ENCODE data around the gene GINS3. TPM values are rescaled to one million over a fixed set of nuclear protein-coding genes. Genes with fewer than 3 reads are reported as not detected.

GINS3 gene
- polyA plus RNA-seq, 1 experiment, result 4.6 TPM

DNA sequence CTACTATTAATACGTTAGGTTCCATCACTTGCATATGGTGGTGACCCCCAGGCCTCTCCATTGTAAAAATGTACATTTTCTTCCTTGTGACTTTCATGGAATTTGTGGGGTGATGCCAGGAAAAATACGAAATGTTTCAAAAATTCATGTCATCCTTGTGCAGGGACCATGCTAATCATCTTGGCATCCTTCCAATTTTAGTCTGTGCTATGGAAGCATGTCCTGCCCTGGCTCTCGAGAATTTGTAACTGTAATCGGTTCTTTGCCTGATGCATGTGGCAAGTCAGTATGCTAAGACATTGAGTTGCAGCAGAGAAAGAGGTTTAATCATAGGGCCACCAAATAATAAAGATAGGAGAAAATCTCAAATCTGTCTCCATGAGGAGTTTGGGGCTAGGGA lies 14.3 kb upstream of the GINS3 start:
- ChIA-PET POLR2A (no interaction called here), CTCF (no interaction called here)
- H3K27me3 ChIP-seq (ENCODE audit: control insufficient read depth, insufficient read depth, low read length), result no peaks in the 10 kb centered on the region; the same call in 1 of the 2 replicates
- H3K36me3 ChIP-seq (ENCODE audit: control insufficient read depth, insufficient read depth, low read length), result no peaks in the 10 kb centered on the region
- DNase-seq (ENCODE audit: low read depth), result no peak
- H3K4me3 ChIP-seq (ENCODE audit: low read depth, low read length), result no peak overlapping the region
- TF ChIP-seq, protein P1, sequence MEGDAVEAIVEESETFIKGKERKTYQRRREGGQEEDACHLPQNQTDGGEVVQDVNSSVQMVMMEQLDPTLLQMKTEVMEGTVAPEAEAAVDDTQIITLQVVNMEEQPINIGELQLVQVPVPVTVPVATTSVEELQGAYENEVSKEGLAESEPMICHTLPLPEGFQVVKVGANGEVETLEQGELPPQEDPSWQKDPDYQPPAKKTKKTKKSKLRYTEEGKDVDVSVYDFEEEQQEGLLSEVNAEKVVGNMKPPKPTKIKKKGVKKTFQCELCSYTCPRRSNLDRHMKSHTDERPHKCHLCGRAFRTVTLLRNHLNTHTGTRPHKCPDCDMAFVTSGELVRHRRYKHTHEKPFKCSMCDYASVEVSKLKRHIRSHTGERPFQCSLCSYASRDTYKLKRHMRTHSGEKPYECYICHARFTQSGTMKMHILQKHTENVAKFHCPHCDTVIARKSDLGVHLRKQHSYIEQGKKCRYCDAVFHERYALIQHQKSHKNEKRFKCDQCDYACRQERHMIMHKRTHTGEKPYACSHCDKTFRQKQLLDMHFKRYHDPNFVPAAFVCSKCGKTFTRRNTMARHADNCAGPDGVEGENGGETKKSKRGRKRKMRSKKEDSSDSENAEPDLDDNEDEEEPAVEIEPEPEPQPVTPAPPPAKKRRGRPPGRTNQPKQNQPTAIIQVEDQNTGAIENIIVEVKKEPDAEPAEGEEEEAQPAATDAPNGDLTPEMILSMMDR (IDR thresholded peaks at IDR 0.05; ENCODE audit: insufficient read depth, low read depth, low read length), result no peak

DNA sequence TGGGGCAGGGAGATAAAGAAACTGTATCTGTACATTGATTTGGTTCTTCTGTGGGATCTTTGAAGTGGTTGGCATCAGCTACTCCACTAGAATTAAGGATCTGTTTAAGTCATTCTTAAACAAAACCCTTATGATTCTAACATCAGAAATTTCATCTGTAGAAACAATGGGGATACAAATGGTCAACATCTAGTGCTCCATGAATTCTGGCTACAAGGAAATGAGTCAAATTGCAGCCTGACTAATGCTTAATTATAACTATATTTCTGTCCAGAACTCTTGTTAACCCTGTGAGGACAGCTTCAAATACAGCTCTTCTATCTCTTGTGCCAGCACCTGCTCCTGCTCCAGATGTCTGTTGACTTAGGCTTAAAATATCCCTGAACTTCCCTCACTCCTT lies 13.9 kb upstream of the GINS3 start:
- no peaks in the 10 kb centered on the region; the same call in 1 of the 2 replicates for H3K27me3 ChIP-seq (ENCODE audit: control insufficient read depth, insufficient read depth, low read length)
- H3K4me3 ChIP-seq (ENCODE audit: low read depth, low read length), result no peak overlapping the region
- H3K36me3 ChIP-seq (ENCODE audit: control insufficient read depth, insufficient read depth, low read length), result no peaks in the 10 kb centered on the region
- DNase-seq (ENCODE audit: low read depth), result no peak
- ChIA-PET POLR2A (no interaction called here), CTCF (no interaction called here)
- TF ChIP-seq, protein P1 (IDR thresholded peaks at IDR 0.05; ENCODE audit: insufficient read depth, low read depth, low read length), result no peak

DNA sequence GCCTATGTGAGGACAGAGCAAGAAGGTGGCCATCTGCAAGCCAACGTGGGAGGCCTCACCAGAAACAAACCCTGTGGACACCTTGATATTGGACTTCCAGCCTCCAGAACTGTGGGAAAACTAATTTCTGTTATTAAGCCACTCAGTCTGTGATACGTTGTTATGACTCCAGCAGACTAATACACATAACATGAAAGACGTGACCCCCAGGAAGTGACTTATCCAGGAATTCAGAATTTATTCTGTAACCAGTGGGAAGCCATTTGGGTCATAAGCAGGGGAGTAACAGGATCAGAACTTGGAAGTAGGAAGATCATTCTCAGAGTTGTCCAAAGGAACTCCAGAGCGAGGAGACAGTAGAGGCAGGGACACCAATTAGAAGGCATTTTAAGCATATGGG lies 12.5 kb upstream of the GINS3 start:
- DNase-seq (ENCODE audit: low read depth), result no peak
- Histone ChIP-seq H3K4me3 (ENCODE audit: low read depth, low read length) (no peak overlapping the region), H3K27me3 (ENCODE audit: control insufficient read depth, insufficient read depth, low read length) (no peaks in the 10 kb centered on the region; the same call in 1 of the 2 replicates), H3K36me3 (ENCODE audit: control insufficient read depth, insufficient read depth, low read length) (no peaks in the 10 kb centered on the region)
- TF ChIP-seq, protein P1 (IDR thresholded peaks at IDR 0.05; ENCODE audit: insufficient read depth, low read depth, low read length), result no peak
- ChIA-PET CTCF (no interaction called here), POLR2A (no interaction called here)

DNA sequence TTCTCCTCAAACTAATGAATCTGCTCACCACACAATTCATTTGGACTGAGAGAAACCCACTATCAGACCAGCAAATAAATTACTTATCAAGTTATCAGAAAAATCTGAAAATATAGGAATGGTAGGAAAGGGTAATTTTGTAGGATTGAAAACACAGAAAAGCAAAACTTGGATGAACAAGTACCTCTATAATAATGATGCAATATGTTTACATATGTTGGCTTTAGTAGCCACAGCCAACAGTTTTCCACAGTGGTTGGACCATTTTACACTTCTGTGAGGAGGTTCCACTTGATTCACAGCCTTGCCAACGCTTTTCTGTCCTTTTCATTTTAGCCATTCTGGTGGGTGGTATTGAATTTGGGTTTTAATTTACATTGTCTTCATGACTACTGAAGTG lies 10.6 kb upstream of the GINS3 start:
- Histone ChIP-seq H3K27me3 (ENCODE audit: control insufficient read depth, insufficient read depth, low read length) (no peaks in the 10 kb centered on the region; the same call in 1 of the 2 replicates), H3K4me3 (ENCODE audit: low read depth, low read length) (no peak overlapping the region), H3K36me3 (ENCODE audit: control insufficient read depth, insufficient read depth, low read length) (no peaks in the 10 kb centered on the region)
- DNase-seq (ENCODE audit: low read depth), result no peak
- CTCF ChIA-PET, result no interaction called here
- POLR2A ChIA-PET, result no interaction called here
- TF ChIP-seq, protein P1 (IDR thresholded peaks at IDR 0.05; ENCODE audit: insufficient read depth, low read depth, low read length), result no peak

DNA sequence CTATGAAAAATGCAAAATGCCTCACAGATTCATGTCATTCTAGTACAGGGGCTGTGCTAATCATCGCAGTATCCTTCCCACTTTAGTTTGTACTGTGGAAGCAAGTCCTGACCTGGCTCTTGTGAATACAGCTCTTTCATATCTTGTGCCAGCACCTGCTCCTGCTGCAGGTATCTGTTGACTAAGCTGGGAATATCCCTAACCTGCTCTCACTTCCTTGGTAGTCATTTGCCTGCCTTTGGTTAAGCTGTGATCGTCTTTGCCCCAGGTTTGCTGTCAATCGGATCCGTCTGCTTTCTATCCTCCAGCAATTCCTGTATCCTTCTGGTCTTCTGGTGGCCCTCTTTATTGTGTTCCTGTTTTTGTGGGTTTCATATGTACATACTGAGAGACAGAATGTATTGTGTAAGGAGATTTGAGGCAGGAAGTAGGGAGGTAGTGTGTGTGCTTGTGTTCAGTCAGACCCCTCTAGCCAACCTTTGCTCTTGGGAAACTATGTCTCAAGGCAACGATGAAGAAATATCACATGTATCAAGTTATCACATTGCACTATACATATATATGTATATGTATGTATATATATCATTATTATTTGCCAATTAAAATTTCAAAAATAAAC lies 7.7 kb upstream of the GINS3 start:
- ChIA-PET POLR2A (no interaction called here), CTCF (no interaction called here)
- H3K27me3 ChIP-seq (ENCODE audit: control insufficient read depth, insufficient read depth, low read length), result no peaks in the 10 kb centered on the region; the same call in none of the 2 replicates
- no peaks in the 10 kb centered on the region for H3K36me3 ChIP-seq (ENCODE audit: control insufficient read depth, insufficient read depth, low read length)
- TF ChIP-seq, protein P1 (IDR thresholded peaks at IDR 0.05; ENCODE audit: insufficient read depth, low read depth, low read length), result no peak
- no peak overlapping the region for H3K4me3 ChIP-seq (ENCODE audit: low read depth, low read length)
- DNase-seq (ENCODE audit: low read depth), result no peak
